ENCODE measurements around the gene SETBP1. TPM values are rescaled to one million over a fixed set of nuclear protein-coding genes. Genes with fewer than 3 reads are reported as not detected.

SETBP1 gene
- total RNA-seq, 2 donors from 2014 or later: 17.3 to 20.1 TPM

DNA sequence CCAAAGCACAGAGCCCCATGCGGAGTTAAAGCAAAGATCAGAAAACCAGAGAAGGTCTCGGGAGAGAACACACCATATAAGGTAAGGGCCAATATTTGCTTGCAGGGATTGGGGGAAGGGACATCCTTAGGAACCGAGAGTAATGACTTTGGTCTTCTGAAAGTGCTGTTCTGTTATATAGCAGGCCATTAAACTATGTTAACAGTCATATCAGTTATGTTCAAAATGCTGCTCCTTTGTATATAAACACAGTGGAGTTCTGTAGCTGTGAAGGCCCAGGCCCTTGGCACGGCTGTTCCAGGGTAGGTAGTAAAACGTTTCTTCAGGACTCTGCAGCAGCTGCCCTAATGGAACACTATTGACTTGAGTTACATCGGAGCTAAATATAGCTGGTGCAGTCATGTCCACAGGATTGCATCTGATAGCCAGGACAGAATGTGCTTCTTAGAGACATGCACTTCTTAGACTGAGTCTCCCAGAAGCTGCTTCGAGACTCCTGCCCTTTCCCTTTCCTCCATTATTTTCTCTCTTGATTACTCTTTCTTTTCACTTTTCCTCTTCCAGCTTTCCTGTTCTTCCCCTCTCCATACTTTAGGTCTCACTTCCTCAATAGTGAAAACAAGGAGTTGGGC is 122.4 kb downstream of the SETBP1 start:
- Histone ChIP-seq H3K9ac (ENCODE audit: extremely low read depth, low read length, poor library complexity, severe bottlenecking) (no peak overlapping the region), H3K27ac (ENCODE audit: low read depth, low read length) (no peak overlapping the region), H3K4me1 (ENCODE audit: control insufficient read depth, insufficient read depth, low read length) (peaks cover 15% of the 10 kb centered on the region), H3K9me3 (ENCODE audit: control insufficient read depth, low read length) (peaks cover 8% of the 10 kb centered on the region), H3K27me3 (ENCODE audit: control insufficient read depth, insufficient read depth, low read length, poor library complexity, severe bottlenecking) (no peaks in the 10 kb centered on the region), H3K4me3 (ENCODE audit: low read length) (peak overlapping the region; percentile 23), H3K36me3 (ENCODE audit: control insufficient read depth, insufficient read depth, low read length) (peaks cover 12% of the 10 kb centered on the region)
- Mint-ChIP-seq H3K9me3 (peaks cover 7% of the 10 kb centered on the region), H3K4me1 (peaks cover 56% of the 10 kb centered on the region), H3K27ac (peak overlapping the region; percentile 67), H3K36me3 (ENCODE audit: low read depth) (peaks cover 11% of the 10 kb centered on the region), H3K27me3 (ENCODE audit: insufficient read depth) (no peaks in the 10 kb centered on the region), H3K4me3 (peak overlapping the region; percentile 5)
- peak; percentile 49 for DNase-seq
- TF ChIP-seq, protein P1, sequence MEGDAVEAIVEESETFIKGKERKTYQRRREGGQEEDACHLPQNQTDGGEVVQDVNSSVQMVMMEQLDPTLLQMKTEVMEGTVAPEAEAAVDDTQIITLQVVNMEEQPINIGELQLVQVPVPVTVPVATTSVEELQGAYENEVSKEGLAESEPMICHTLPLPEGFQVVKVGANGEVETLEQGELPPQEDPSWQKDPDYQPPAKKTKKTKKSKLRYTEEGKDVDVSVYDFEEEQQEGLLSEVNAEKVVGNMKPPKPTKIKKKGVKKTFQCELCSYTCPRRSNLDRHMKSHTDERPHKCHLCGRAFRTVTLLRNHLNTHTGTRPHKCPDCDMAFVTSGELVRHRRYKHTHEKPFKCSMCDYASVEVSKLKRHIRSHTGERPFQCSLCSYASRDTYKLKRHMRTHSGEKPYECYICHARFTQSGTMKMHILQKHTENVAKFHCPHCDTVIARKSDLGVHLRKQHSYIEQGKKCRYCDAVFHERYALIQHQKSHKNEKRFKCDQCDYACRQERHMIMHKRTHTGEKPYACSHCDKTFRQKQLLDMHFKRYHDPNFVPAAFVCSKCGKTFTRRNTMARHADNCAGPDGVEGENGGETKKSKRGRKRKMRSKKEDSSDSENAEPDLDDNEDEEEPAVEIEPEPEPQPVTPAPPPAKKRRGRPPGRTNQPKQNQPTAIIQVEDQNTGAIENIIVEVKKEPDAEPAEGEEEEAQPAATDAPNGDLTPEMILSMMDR (conservative IDR thresholded peaks at IDR 0.05): no peak
- 74 to 77% methylated on average over 5 to 7 of the region's 7 CpGs for WGBS, 2 experiments (ENCODE audit: insufficient coverage in 1 of 2, insufficient read length in 1 of 2)

DNA sequence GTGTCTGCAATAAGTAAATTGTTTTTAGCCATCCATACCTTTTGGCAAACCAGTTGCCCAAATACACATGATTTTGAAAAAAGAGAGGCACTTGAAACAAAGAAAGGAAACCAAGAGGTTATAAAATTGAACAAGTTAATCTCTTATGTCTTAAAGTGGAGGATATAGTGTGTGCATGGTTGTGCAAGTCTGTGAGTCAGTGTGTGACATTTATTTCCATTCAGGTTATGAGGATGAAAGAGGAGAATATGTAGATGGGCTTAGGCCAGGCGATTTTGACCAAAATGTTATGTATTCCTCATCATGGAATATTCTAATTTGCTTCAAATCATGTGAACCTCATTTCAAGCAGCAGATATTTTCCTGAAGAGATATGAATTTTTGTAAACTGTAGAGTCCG is 123.3 kb downstream of the SETBP1 start:
- no peaks in the 10 kb centered on the region for H3K27me3 Mint-ChIP-seq (ENCODE audit: insufficient read depth)
- DNase-seq: no peak
- H3K4me1 Mint-ChIP-seq: peaks cover 56% of the 10 kb centered on the region
- no peaks in the 10 kb centered on the region for H3K27me3 ChIP-seq (ENCODE audit: control insufficient read depth, insufficient read depth, low read length, poor library complexity, severe bottlenecking)
- H3K9me3 Mint-ChIP-seq: peaks cover 7% of the 10 kb centered on the region
- no peak overlapping the region for H3K4me3 ChIP-seq (ENCODE audit: low read length)
- H3K4me1 ChIP-seq (ENCODE audit: control insufficient read depth, insufficient read depth, low read length): peaks cover 9% of the 10 kb centered on the region
- H3K27ac ChIP-seq (ENCODE audit: low read depth, low read length): no peak overlapping the region
- H3K27ac Mint-ChIP-seq: no peak overlapping the region
- H3K9me3 ChIP-seq (ENCODE audit: control insufficient read depth, low read length): peaks cover 8% of the 10 kb centered on the region
- H3K9ac ChIP-seq (ENCODE audit: extremely low read depth, low read length, poor library complexity, severe bottlenecking): no peak overlapping the region
- 86 to 94% methylated on average over 2 of the region's 2 CpGs for WGBS, 2 experiments (ENCODE audit: insufficient coverage in 1 of 2, insufficient read length in 1 of 2)
- TF ChIP-seq, protein P1 (conservative IDR thresholded peaks at IDR 0.05): no peak
- peaks cover 11% of the 10 kb centered on the region for H3K36me3 Mint-ChIP-seq (ENCODE audit: low read depth)
- peaks cover 12% of the 10 kb centered on the region for H3K36me3 ChIP-seq (ENCODE audit: control insufficient read depth, insufficient read depth, low read length)
- no peak overlapping the region for H3K4me3 Mint-ChIP-seq

DNA sequence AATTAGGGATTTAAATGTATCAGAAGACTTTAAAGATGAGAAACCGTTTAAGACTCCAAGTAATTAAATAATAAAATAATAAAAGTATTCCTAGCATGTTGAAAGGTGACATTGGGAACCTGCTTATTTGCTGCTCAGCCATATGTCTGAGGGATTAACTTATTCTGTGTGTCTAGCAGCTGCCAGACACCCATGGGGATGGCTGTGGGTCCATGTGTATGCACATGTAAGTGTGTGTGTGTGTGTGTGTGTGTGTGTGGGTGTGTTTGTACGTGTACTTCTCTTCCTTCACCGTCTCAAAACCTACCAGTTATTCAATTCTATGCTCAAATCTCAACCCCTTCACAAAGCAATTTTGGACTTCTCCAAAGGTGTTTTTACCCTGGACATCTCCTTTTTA is 124.5 kb downstream of the SETBP1 start:
- no peaks in the 10 kb centered on the region for H3K27me3 Mint-ChIP-seq (ENCODE audit: insufficient read depth)
- H3K9ac ChIP-seq (ENCODE audit: extremely low read depth, low read length, poor library complexity, severe bottlenecking): no peak overlapping the region
- H3K4me1 ChIP-seq (ENCODE audit: control insufficient read depth, insufficient read depth, low read length): peaks cover 7% of the 10 kb centered on the region
- H3K4me1 Mint-ChIP-seq: peaks cover 44% of the 10 kb centered on the region
- peaks cover 10% of the 10 kb centered on the region for H3K36me3 Mint-ChIP-seq (ENCODE audit: low read depth)
- no peak overlapping the region for H3K27ac Mint-ChIP-seq
- TF ChIP-seq, protein P1 (conservative IDR thresholded peaks at IDR 0.05): no peak
- no peak overlapping the region for H3K4me3 ChIP-seq (ENCODE audit: low read length)
- H3K36me3 ChIP-seq (ENCODE audit: control insufficient read depth, insufficient read depth, low read length): peaks cover 13% of the 10 kb centered on the region
- no CpG with 5 or more reads among the region's 3 CpGs for WGBS, 2 experiments (ENCODE audit: insufficient coverage in 1 of 2, insufficient read length in 1 of 2)
- H3K9me3 Mint-ChIP-seq: peaks cover 7% of the 10 kb centered on the region
- H3K4me3 Mint-ChIP-seq: no peak overlapping the region
- H3K27ac ChIP-seq (ENCODE audit: low read depth, low read length): no peak overlapping the region
- H3K9me3 ChIP-seq (ENCODE audit: control insufficient read depth, low read length): peaks cover 8% of the 10 kb centered on the region
- H3K27me3 ChIP-seq (ENCODE audit: control insufficient read depth, insufficient read depth, low read length, poor library complexity, severe bottlenecking): no peaks in the 10 kb centered on the region
- no peak for DNase-seq

Data from endodermal cell (in vitro differentiated cells).